Bronchial epithelial cell (primary cell): ENCODE measurements around the gene ZNF280A. TPM values are rescaled to one million over a fixed set of nuclear protein-coding genes. Genes with fewer than 3 reads are reported as not detected.
"Not testable (repeated sequence)": the region's sequence is repeated elsewhere in the genome, so short reads cannot be mapped to it uniquely, and the experiment has no call there.

ENCODE experiments used
- DNase-seq: peaks from one replicate; pipeline ENCODE4 v3.0.0-alpha.2; 2010; ENCODE audit warnings: low read depth
- FAIRE-seq: peaks from 2 replicates; lab custom pipeline; 2011; peaks lifted over from hg19 to GRCh38; lab: Jason Lieb, UNC
- H3K27me3 ChIP-seq: 2 replicates; pipeline ENCODE4 v1.5.1; 2011; ENCODE audit warnings: low read length; ENCODE audit not compliant: control insufficient read depth, insufficient read depth
- H3K36me3 ChIP-seq: 2 replicates; pipeline ENCODE4 v1.5.1; 2011; ENCODE audit warnings: low read length; ENCODE audit not compliant: control insufficient read depth, insufficient read depth
- H3K4me3 ChIP-seq: 2 replicates; pipeline ENCODE4 v1.5.1; 2011; ENCODE audit warnings: mild to moderate bottlenecking, low read depth, low read length, control low read depth
- total RNA-seq: library from RNA; depleted of rRNA; stranded (reverse); fragments of >200 nt; gene quantifications from 2 replicates; pipeline ENCODE4 v1.2.1, GENCODE V29; 2014
- TF ChIP-seq, protein P1 (sequence below): IDR thresholded peaks from 2 replicates; pipeline ENCODE4 v1.5.1; 2011; ENCODE audit warnings: mild to moderate bottlenecking, moderate library complexity, low read length, control low read depth, inconsistent platforms; ENCODE audit not compliant: insufficient read depth, severe bottlenecking

Gene ZNF280A
- total RNA-seq, 1 donor from 2014 or later, result not detected

DNA sequence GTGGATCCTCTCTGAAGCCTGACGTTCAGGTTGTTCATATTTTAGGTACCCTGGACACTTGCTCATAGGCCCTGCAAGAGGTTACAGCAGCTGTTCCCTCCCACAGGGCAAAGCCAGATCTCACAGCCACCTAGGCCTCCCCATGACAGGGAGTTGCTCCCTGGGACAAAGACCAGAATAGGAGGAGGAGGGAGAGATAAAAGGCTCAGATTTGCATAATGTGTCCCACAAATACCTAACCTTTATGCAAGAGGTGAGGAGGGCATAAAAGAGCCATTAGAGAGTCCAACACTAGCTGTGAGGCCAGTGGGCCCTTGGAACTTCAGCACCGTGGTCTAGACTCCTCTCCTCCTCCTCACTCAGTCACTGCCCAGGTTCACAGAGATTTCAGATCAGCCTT is 45.3 kb downstream of the ZNF280A start:
- no peak for FAIRE-seq
- H3K4me3 ChIP-seq, result no peak overlapping the region
- TF ChIP-seq, protein P1, sequence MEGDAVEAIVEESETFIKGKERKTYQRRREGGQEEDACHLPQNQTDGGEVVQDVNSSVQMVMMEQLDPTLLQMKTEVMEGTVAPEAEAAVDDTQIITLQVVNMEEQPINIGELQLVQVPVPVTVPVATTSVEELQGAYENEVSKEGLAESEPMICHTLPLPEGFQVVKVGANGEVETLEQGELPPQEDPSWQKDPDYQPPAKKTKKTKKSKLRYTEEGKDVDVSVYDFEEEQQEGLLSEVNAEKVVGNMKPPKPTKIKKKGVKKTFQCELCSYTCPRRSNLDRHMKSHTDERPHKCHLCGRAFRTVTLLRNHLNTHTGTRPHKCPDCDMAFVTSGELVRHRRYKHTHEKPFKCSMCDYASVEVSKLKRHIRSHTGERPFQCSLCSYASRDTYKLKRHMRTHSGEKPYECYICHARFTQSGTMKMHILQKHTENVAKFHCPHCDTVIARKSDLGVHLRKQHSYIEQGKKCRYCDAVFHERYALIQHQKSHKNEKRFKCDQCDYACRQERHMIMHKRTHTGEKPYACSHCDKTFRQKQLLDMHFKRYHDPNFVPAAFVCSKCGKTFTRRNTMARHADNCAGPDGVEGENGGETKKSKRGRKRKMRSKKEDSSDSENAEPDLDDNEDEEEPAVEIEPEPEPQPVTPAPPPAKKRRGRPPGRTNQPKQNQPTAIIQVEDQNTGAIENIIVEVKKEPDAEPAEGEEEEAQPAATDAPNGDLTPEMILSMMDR, result no peak
- no peak for DNase-seq
- H3K36me3 ChIP-seq, result no peaks in the 10 kb centered on the region
- H3K27me3 ChIP-seq, result no peaks in the 10 kb centered on the region

GRCh38 chr22:22471104-22471503 is 49.0 kb downstream of the ZNF280A start:
- FAIRE-seq, H3K36me3 ChIP-seq, DNase-seq, H3K27me3 ChIP-seq, H3K4me3 ChIP-seq: not testable (repeated sequence)

GRCh38 chr22:22469527-22469926 is 50.5 kb downstream of the ZNF280A start:
- no peak overlapping the region for H3K4me3 ChIP-seq
- no peaks in the 10 kb centered on the region for H3K36me3 ChIP-seq
- no peaks in the 10 kb centered on the region for H3K27me3 ChIP-seq
- no peak for DNase-seq
- no peak for FAIRE-seq
- TF ChIP-seq, protein P1, result no peak

DNA sequence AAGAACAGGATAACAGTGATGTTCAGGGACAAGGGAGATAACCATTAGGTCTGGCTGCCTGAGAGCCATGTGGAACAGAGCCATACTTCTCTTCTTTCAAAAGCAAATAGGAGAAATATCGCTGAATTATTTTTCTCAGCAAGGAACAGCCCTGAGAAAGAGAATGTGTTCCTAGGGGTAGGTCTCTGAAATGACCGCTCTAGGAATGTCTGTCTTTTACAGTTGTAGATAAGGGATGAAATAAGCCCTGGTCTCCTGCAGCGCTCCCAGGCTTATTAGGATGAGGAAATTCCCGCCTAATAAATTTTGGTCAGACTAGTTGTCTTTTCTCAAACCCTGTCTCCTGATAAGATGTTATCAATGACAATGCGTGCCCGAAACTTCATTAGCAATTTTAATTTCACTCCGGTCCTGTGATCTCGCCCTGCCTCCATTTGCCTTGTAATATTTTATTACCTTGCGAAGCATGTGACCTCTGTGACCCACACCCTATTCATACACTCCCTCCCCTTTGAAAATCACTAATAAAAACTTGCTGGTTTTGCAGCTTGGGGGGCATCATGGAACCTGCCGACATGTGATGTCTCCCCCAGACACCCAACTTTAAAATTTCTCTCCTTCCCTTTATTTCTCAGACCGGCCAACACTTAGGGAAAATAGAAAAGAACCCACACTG is 51.1 kb downstream of the ZNF280A start:
- DNase-seq, FAIRE-seq, H3K36me3 ChIP-seq, H3K4me3 ChIP-seq, H3K27me3 ChIP-seq: not testable (repeated sequence)

DNA sequence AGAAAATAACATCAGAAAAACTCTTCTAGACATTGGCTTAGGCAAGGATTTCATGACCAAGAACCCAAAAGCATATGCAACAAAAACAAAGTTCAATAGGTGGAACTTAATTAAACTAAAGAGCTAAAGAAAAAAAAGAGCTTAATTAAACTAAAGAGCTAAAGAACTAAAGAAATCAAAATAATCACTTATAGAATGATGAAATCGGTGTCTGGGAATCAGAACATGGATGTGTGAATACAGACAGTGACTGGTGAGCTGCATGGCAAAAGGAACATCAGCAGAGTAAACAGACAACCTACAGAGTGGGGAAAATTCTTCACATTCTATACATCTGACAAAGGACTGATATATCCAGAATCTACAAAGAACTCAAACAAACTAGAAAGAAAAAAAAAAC is 53.0 kb downstream of the ZNF280A start:
- DNase-seq, result no peak
- Histone ChIP-seq H3K27me3 (no peaks in the 10 kb centered on the region), H3K4me3 (no peak overlapping the region), H3K36me3 (no peaks in the 10 kb centered on the region)
- no peak for FAIRE-seq
- TF ChIP-seq, protein P1, result no peak

- no peak for DNase-seq
- no peaks in the 10 kb centered on the region for H3K36me3 ChIP-seq
- no peaks in the 10 kb centered on the region for H3K27me3 ChIP-seq
- no peak for FAIRE-seq
- TF ChIP-seq, protein P1, result no peak
- H3K4me3 ChIP-seq, result no peak overlapping the region
Observed at GRCh38 chr22:22465782-22466181, 54.3 kb downstream of the ZNF280A start.

- DNase-seq, result no peak
- FAIRE-seq, result no peak
- Histone ChIP-seq H3K27me3 (no peaks in the 10 kb centered on the region), H3K36me3 (no peaks in the 10 kb centered on the region), H3K4me3 (no peak overlapping the region)
- TF ChIP-seq, protein P1, result no peak
Observed at GRCh38 chr22:22465094-22465602, 54.9 kb downstream of the ZNF280A start.
